ENCODE data around the gene ARID5B. TPM values are rescaled to one million over a fixed set of nuclear protein-coding genes. Genes with fewer than 3 reads are reported as not detected.

Gene ARID5B
- total RNA-seq, 1 donor from 2014 or later = 13.7 TPM

DNA sequence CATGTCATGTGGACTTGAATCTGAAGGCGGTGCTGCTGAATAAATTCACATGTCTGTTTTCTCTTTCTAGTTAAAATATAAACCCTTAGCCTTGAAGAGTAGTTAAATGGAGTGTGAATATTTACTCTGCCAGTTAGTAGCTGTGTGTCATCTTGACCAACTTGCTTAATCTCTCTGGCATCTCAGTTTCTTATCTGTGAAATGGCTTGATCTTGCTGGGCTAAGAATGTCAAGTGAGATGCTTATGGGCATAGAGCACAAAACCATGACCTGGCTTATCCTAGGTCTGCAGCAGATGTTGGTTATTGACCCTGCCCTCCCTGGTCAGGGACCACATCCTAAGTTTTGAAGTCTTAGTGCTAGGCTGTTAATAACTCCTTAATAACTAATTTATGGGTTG is 16.6 kb downstream of the ARID5B start:
- TF ChIP-seq, protein P1, sequence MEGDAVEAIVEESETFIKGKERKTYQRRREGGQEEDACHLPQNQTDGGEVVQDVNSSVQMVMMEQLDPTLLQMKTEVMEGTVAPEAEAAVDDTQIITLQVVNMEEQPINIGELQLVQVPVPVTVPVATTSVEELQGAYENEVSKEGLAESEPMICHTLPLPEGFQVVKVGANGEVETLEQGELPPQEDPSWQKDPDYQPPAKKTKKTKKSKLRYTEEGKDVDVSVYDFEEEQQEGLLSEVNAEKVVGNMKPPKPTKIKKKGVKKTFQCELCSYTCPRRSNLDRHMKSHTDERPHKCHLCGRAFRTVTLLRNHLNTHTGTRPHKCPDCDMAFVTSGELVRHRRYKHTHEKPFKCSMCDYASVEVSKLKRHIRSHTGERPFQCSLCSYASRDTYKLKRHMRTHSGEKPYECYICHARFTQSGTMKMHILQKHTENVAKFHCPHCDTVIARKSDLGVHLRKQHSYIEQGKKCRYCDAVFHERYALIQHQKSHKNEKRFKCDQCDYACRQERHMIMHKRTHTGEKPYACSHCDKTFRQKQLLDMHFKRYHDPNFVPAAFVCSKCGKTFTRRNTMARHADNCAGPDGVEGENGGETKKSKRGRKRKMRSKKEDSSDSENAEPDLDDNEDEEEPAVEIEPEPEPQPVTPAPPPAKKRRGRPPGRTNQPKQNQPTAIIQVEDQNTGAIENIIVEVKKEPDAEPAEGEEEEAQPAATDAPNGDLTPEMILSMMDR (IDR thresholded peaks at IDR 0.05; ENCODE audit: borderline replicate concordance) = no peak
- Histone ChIP-seq H3K4me1 (no peaks in the 10 kb centered on the region), H3K9me3 (replicated peaks) (peaks cover 9% of the 10 kb centered on the region), H3K27me3 (ENCODE audit: low read depth) (no peaks in the 10 kb centered on the region), H3K36me3 (no peaks in the 10 kb centered on the region), H3K27ac (replicated peaks) (no peak overlapping the region), H3K4me3 (no peak overlapping the region)
- intact Hi-C loops (cut with micrococcal nuclease) = no loop called here
- no peak for DNase-seq

DNA sequence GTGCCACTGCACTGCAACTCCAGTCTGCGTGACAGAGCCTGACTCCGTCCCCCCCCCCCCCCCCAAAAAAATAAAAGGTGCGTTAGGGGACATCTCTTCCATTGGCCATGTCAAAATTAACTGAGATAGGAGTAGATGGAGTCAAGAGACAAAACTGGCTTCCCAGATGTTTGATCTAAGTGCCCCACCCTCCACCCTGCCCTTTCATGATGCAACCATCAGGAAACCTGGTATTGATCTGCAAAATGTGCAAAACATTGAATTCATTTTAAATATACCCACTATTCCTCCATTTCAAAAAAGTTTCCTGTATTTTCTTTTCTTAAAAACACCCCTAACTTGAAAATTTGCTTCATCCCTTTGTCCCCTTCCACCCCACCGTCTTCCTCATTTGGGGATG is 17.5 kb downstream of the ARID5B start:
- intact Hi-C loops (cut with micrococcal nuclease) = no loop called here
- DNase-seq = no peak
- Histone ChIP-seq H3K27me3 (ENCODE audit: low read depth) (no peaks in the 10 kb centered on the region), H3K4me3 (no peak overlapping the region), H3K36me3 (no peaks in the 10 kb centered on the region), H3K4me1 (no peaks in the 10 kb centered on the region), H3K27ac (replicated peaks) (no peak overlapping the region), H3K9me3 (replicated peaks) (peaks cover 9% of the 10 kb centered on the region)
- TF ChIP-seq, protein P1 (IDR thresholded peaks at IDR 0.05; ENCODE audit: borderline replicate concordance) = no peak

DNA sequence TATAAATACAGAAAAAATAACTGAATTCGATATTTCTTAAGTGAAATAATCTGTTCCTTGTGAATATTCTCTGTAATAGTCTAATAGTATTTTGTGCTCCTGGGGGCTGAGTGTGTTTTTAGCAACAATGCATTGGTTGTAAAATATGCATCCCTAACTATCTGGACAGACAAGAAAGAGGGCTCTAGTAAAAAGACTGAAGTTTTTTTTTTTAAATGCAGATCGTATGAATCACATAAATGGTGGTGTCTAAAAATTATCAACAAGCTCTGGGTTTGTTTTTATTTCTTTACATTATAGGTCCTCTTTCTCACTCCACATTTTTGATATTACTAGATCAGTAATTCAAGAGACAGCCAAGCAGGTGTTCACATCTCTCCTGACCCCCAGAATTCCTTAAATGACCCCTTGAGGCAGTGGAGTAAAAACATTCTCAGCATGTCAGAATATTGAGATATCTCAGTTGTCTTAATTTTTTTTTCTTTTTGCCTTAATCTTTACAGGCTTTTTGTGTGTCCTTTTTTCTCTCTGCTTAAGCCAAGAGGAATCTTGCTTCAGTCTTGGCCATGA is 18.2 kb downstream of the ARID5B start:
- Histone ChIP-seq H3K27me3 (ENCODE audit: low read depth) (no peaks in the 10 kb centered on the region), H3K9me3 (replicated peaks) (peaks cover 9% of the 10 kb centered on the region), H3K4me3 (no peak overlapping the region), H3K4me1 (no peaks in the 10 kb centered on the region), H3K36me3 (no peaks in the 10 kb centered on the region), H3K27ac (replicated peaks) (no peak overlapping the region)
- TF ChIP-seq, protein P1 (IDR thresholded peaks at IDR 0.05; ENCODE audit: borderline replicate concordance) = no peak
- DNase-seq = no peak
- intact Hi-C loops (cut with micrococcal nuclease) = no loop called here

DNA sequence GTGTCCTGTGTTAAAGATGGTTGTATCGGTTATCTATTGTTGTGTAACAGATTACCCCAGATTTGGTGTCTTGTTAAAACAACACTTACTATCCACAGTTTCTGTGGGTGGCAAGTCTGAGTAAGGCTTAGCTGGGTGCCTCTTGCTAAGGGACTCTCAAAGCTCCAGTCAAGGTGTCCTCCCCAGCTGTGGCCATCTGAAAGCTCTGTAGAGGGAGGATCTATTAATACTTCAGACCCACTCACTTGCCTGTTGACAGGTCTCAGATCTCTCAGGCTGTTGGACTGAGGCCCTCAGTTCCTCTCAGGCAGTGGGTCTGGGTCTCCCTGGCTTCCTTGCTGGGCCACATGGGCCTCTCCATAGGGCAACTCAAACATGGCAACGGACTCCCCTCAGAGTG is 19.6 kb downstream of the ARID5B start:
- intact Hi-C loops (cut with micrococcal nuclease) = no loop called here
- TF ChIP-seq, protein P1 (IDR thresholded peaks at IDR 0.05; ENCODE audit: borderline replicate concordance) = no peak
- Histone ChIP-seq H3K4me1 (no peaks in the 10 kb centered on the region), H3K27ac (replicated peaks) (no peak overlapping the region), H3K36me3 (no peaks in the 10 kb centered on the region), H3K27me3 (ENCODE audit: low read depth) (no peaks in the 10 kb centered on the region), H3K4me3 (no peak overlapping the region), H3K9me3 (replicated peaks) (peaks cover 9% of the 10 kb centered on the region)
- no peak for DNase-seq

DNA sequence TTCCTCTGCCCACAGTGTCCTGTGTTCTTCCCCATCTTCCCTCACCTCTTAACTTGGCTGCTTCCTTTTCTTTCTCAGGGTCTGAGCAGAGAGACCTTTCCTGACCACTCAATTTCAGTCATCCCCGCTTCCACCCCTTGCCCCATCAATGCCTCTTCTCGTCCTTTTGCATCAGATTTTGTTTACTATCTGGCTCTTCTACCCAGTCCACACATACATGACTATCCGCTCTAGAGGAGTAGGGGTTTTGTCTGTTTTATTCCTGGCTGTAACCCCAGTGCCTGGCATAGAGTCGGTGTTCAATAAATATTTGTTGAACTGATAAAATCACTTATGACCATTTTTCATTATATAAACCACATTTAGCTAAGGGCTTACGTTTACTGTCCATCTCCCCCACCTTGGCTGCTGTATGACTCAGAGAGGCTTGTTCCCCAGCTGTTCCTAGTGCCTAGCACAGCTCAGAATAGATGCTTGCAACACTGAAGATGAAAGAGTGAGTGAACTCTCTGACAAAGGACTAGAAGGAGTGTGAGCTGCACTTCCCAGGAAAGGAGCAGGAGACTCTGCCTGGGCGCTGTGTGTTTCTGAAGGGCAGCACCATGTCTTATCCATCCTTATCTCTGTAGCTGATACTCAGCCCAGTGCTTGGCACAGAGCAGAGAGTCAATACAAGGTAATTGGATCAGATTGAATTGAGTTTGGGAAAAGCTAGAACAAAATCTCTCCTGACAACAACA is 21.9 kb downstream of the ARID5B start:
- H3K9me3 ChIP-seq (replicated peaks) = no peaks in the 10 kb centered on the region

More for the DNA sequence above, 21.9 kb downstream of the ARID5B start:
- no peak overlapping the region for H3K27ac ChIP-seq (replicated peaks)
- TF ChIP-seq, protein P1 (IDR thresholded peaks at IDR 0.05; ENCODE audit: borderline replicate concordance) = no peak
- H3K4me1 ChIP-seq = no peaks in the 10 kb centered on the region
- H3K4me3 ChIP-seq = no peak overlapping the region
- intact Hi-C loops (cut with micrococcal nuclease) = no loop called here
- DNase-seq = no peak
- H3K36me3 ChIP-seq = no peaks in the 10 kb centered on the region
- H3K27me3 ChIP-seq (ENCODE audit: low read depth) = no peaks in the 10 kb centered on the region

Measured in left ventricle myocardium inferior (tissue), 1 donor.